ENCODE results near the gene EGFLAM. TPM values are rescaled to one million over a fixed set of nuclear protein-coding genes. Genes with fewer than 3 reads are reported as not detected.
"Not testable (repeated sequence)": the region's sequence is repeated elsewhere in the genome, so short reads cannot be mapped to it uniquely, and the experiment has no call there.

EGFLAM gene
- total and polyA plus RNA-seq, 11 donors: 4.7 to 19.4 (median 8.0) TPM

DNA sequence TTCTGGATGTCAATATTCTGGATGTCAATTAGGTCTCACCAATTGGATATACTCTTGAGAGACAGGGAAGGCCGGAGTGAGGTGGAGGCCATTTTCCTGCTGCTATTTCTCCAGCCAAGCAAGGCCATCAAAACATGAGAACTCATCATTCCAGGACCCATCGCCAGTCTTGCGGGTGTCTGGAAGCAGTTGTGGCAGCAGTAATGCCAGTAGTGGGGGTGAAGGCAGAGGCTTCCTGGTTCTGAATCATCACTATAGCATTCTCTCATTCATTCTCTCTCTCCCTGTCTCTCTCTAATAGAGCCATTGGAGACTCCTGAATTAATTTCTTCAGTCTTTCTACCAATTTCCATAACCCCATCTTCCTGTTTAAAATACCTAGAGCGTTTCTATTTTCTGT is 71.8 kb downstream of the EGFLAM start:
- TF ChIP-seq POLR2A (IDR thresholded peaks at IDR 0.05): no peak
- TF ChIP-seq, protein P1, sequence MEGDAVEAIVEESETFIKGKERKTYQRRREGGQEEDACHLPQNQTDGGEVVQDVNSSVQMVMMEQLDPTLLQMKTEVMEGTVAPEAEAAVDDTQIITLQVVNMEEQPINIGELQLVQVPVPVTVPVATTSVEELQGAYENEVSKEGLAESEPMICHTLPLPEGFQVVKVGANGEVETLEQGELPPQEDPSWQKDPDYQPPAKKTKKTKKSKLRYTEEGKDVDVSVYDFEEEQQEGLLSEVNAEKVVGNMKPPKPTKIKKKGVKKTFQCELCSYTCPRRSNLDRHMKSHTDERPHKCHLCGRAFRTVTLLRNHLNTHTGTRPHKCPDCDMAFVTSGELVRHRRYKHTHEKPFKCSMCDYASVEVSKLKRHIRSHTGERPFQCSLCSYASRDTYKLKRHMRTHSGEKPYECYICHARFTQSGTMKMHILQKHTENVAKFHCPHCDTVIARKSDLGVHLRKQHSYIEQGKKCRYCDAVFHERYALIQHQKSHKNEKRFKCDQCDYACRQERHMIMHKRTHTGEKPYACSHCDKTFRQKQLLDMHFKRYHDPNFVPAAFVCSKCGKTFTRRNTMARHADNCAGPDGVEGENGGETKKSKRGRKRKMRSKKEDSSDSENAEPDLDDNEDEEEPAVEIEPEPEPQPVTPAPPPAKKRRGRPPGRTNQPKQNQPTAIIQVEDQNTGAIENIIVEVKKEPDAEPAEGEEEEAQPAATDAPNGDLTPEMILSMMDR (IDR thresholded peaks at IDR 0.05): no peak
- Histone ChIP-seq H3K9me3 (peaks cover 0 to 4% (median 0%) of the 10 kb centered on the region in 12 donors), H3K36me3 (no peaks in the 10 kb centered on the region), H3K27ac (no peak overlapping the region), H3K27me3 (no peaks in the 10 kb centered on the region), H3K4me1 (no peaks in the 10 kb centered on the region), H3K4me3 (no peak overlapping the region)
- WGBS, 4 donors: 91 to 96% (median 93%) methylated on average over 4 of the region's 4 CpGs
- intact Hi-C loops (cut with DNase I): no loop called here
- ATAC-seq (no peak), DNase-seq (no peak)

DNA sequence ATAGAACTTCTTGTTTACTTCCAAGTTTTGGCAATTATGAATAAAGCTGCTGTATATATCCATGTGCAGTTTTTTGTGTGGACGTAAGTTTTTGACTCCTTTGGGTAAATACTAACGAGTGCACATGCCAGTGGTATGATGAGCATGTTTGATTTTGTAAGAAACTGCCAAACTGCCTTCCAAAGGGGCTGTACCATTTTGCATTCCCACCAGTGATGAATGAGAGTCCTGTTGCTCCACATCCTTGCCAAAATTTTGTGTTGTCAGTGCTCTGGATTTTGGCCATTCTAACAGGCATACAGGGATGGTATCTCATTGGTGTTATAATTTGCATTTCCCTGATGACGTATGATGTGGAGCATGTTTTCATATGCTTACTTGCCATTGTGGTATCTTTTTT is 73.5 kb downstream of the EGFLAM start:
- ATAC-seq (no peak), DNase-seq (no peak)
- H3K27ac ChIP-seq: no peak overlapping the region
- 62 to 91% (median 82%) methylated on average over 3 of the region's 3 CpGs for WGBS, 4 donors
- no peak for TF ChIP-seq POLR2A (IDR thresholded peaks at IDR 0.05)
- TF ChIP-seq, protein P1 (IDR thresholded peaks at IDR 0.05): no peak
- H3K36me3 ChIP-seq: no peaks in the 10 kb centered on the region
- no peaks in the 10 kb centered on the region for H3K4me1 ChIP-seq
- H3K9me3 ChIP-seq: peaks cover 0 to 4% (median 0%) of the 10 kb centered on the region in 12 donors
- intact Hi-C loops (cut with DNase I): no loop called here
- no peak overlapping the region for H3K4me3 ChIP-seq
- no peaks in the 10 kb centered on the region for H3K27me3 ChIP-seq

DNA sequence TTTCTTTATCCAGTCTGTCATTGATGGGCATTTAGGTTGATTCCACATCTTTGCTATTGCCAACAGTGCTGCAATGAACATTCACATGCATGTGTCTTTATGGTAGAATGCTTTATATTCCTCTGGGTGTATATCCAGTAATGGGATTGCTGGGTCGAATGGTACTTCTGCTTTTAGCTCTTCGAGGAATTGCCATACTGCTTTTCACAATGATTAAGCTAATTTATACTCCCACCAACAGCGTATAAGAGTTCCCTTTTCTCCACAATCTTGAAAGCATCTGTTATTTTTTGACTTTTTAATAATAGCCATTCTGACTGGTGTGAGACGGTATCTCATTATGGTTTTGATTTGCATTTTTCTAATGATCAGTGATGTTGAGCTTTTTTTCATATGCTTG is 74.8 kb downstream of the EGFLAM start:
- ATAC-seq; H3K4me1 ChIP-seq; intact Hi-C loops (cut with DNase I); H3K4me3 ChIP-seq; H3K36me3 ChIP-seq; H3K9me3 ChIP-seq; DNase-seq; H3K27me3 ChIP-seq; H3K27ac ChIP-seq: not testable (repeated sequence)
- WGBS, 4 donors: 83 to 90% (median 89%) methylated on average over 4 of the region's 4 CpGs

DNA sequence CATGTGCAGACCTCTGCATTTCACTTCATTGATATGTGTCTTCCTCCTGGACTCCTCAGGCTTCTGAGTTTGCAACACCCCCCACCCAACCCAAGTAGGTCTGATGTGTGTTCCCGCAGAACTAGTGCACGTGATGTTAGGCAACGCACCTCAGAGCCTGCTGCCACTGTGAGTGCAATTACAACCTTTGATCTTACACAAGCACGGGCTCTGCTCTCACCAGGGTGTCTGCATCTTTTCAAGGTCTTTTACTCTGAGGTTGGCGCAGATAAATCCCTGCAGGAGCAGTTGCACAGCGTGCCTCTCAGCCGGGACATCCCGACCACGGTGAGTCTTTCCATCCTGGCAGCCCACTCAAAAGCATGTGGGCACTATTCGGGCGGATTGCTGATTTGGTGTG is 80.1 kb downstream of the EGFLAM start:
- Histone ChIP-seq H3K27ac (no peak overlapping the region), H3K27me3 (peaks cover 0 to 28% (median under 1%) of the 10 kb centered on the region in 9 donors), H3K9me3 (no peaks in the 10 kb centered on the region), H3K4me1 (no peaks in the 10 kb centered on the region), H3K36me3 (no peaks in the 10 kb centered on the region), H3K4me3 (no peak overlapping the region)
- TF ChIP-seq POLR2A (IDR thresholded peaks at IDR 0.05): no peak
- TF ChIP-seq, protein P1 (IDR thresholded peaks at IDR 0.05): no peak
- intact Hi-C loops (cut with DNase I): no loop called here
- DNase-seq (no peak), ATAC-seq (no peak)
- 36 to 52% (median 42%) methylated on average over 11 of the region's 11 CpGs for WGBS, 4 donors

DNA sequence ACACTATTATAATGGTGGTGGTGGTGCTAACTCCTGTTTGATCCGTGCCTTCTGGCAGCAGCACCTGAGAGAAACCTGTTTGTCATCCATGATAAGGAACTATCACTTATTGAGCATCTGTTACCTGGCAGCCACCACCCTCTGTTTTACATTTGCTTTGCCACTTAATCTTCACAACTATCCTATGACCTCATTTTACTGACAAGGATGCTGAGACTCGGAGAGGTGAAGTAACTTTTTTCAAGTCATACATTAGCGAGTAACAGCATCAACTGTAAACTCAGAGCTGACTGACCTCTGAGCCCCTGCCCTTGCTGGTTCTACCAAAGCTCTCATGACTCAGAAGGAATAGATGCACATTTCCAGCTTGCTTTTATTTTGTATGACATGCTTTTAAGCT is 81.1 kb downstream of the EGFLAM start:
- Histone ChIP-seq H3K9me3 (no peaks in the 10 kb centered on the region), H3K4me1 (no peaks in the 10 kb centered on the region), H3K4me3 (no peak overlapping the region), H3K27ac (no peak overlapping the region), H3K36me3 (no peaks in the 10 kb centered on the region), H3K27me3 (peaks cover 0 to 31% (median 5%) of the 10 kb centered on the region in 9 donors)
- no peak for TF ChIP-seq POLR2A (IDR thresholded peaks at IDR 0.05)
- TF ChIP-seq, protein P1 (IDR thresholded peaks at IDR 0.05): no peak
- DNase-seq: no peak
- intact Hi-C loops (cut with DNase I): no loop called here
- ATAC-seq: no peak
- 39 to 47% (median 43%) methylated on average over 3 of the region's 3 CpGs for WGBS, 4 donors

Data from heart left ventricle (tissue), 16 donors.